Kidney (tissue), 14 donors: ENCODE results near the gene TSPAN3. TPM values are rescaled to one million over a fixed set of nuclear protein-coding genes. Genes with fewer than 3 reads are reported as not detected.
A peak's percentile ranks its signal among the peaks of the same experiment; 100 is the strongest.

Experiments used
- DNase-seq, 5 donors: peaks; one replicate each; pipeline ENCODE4 v3.0.0-alpha.2; 2013 to 2020
- FAIRE-seq: peaks from 2 replicates; lab custom pipeline; 2012; peaks lifted over from hg19 to GRCh38; lab: Jason Lieb, UNC
- H3K27ac ChIP-seq, 2 donors: one replicate each; pipeline ENCODE4 v1.7.0; 2013; ENCODE audit warnings: low read depth in 2 of 2, low read length in 2 of 2, inconsistent platforms in 1 of 2
- H3K27me3 ChIP-seq: one replicate; pipeline ENCODE4 v1.7.1; 2013; ENCODE audit warnings: low read length, inconsistent platforms; ENCODE audit not compliant: control insufficient read depth, insufficient read depth
- H3K36me3 ChIP-seq, 3 donors: one replicate each; pipeline versions ENCODE4 v1.7.0 to v1.7.1; 2013; ENCODE audit warnings: low read length in 3 of 3, control low read depth in 1 of 3, inconsistent platforms in 1 of 3; ENCODE audit not compliant: insufficient read depth in 3 of 3, control insufficient read depth in 2 of 3
- H3K4me1 ChIP-seq, 3 donors: one replicate each; pipeline versions ENCODE4 v1.7.0 to v1.7.1; 2013; ENCODE audit warnings: low read length in 3 of 3, inconsistent platforms in 1 of 3, low read depth in 1 of 3; ENCODE audit not compliant: control insufficient read depth in 2 of 3, insufficient read depth in 2 of 3
- H3K4me3 ChIP-seq, 3 donors: one replicate each; pipeline versions ENCODE4 v1.7.0 to v1.8.1; 2013; ENCODE audit warnings: low read length in 3 of 3, control low read depth in 1 of 3, inconsistent platforms in 1 of 3
- H3K9ac ChIP-seq, 3 donors: one replicate each; pipeline versions ENCODE4 v1.7.0 to v1.7.1; 2013; ENCODE audit warnings: low read length in 3 of 3, control low read depth in 1 of 3, inconsistent platforms in 1 of 3
- H3K9me3 ChIP-seq, 3 donors: one replicate each; pipeline versions ENCODE4 v1.7.0 to v1.7.1; 2013; ENCODE audit warnings: low read length in 3 of 3, control low read depth in 1 of 3, inconsistent platforms in 1 of 3; ENCODE audit not compliant: control insufficient read depth in 2 of 3, insufficient read depth in 1 of 3
- intact Hi-C: fragments of 100-400 bp; cut with DNase I; formaldehyde crosslinking; loops from one replicate; pipeline ENCODE4 v1.11.1; 2022
- polyA plus RNA-seq: library from polyadenylated mRNA; stranded (reverse); fragments of 350-450 nt; fragmentation: Illumina TruSeq; extraction: RNeasy Lipid Tissue Mini Kit (QIAGEN cat#74804); gene quantifications from one replicate; pipeline ENCODE4 v1.2.3, GENCODE V29; 2014; ENCODE audit warnings: low read depth, low replicate concordance; ENCODE audit not compliant: insufficient read depth
- total RNA-seq: library from RNA; stranded (reverse); fragmentation: NEBNext Ultra II Directional; extraction: Animal tissue kit (Norgen Biotek cat#: 25700); gene quantifications from one replicate; pipeline ENCODE4 v1.2.1, GENCODE V29; 2021
- TF ChIP-seq, protein P1 (sequence below): IDR thresholded peaks from 3 replicates; pipeline ENCODE4 v1.5.1; 2012; ENCODE audit warnings: mild to moderate bottlenecking, moderate library complexity, borderline replicate concordance; ENCODE audit not compliant: insufficient read depth; ENCODE audit errors: extremely low read depth
- donor health status: control.
- donor health status: control.
- donor health status: control.
- donor health status: control.
- donor health status: control.
- donor health status: DM: yes; HTN: yes; CAD: no.
- donor health status: Normal renal cell carcinoma (clear cell type).

The TSPAN3 gene
- total and polyA plus RNA-seq, 2 donors from 2014 or later = 245 to 273 TPM

GRCh38 chr15:77025941-77026411, 44.9 kb downstream of the TSPAN3 start:
- no peak overlapping the region for H3K27ac ChIP-seq

GRCh38 chr15:77025083-77025901, 45.6 kb downstream of the TSPAN3 start:
- TF ChIP-seq, protein P1, sequence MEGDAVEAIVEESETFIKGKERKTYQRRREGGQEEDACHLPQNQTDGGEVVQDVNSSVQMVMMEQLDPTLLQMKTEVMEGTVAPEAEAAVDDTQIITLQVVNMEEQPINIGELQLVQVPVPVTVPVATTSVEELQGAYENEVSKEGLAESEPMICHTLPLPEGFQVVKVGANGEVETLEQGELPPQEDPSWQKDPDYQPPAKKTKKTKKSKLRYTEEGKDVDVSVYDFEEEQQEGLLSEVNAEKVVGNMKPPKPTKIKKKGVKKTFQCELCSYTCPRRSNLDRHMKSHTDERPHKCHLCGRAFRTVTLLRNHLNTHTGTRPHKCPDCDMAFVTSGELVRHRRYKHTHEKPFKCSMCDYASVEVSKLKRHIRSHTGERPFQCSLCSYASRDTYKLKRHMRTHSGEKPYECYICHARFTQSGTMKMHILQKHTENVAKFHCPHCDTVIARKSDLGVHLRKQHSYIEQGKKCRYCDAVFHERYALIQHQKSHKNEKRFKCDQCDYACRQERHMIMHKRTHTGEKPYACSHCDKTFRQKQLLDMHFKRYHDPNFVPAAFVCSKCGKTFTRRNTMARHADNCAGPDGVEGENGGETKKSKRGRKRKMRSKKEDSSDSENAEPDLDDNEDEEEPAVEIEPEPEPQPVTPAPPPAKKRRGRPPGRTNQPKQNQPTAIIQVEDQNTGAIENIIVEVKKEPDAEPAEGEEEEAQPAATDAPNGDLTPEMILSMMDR = no peak
- Histone ChIP-seq H3K36me3 (no peaks in the 10 kb centered on the region), H3K4me3 (no peak overlapping the region), H3K4me1 (peaks cover 0 to 5% (median 0%) of the 10 kb centered on the region in 3 donors), H3K27ac (no peak overlapping the region), H3K9me3 (no peaks in the 10 kb centered on the region), H3K9ac (no peak overlapping the region), H3K27me3 (no peaks in the 10 kb centered on the region)
- FAIRE-seq = no peak
- no peak for DNase-seq
- intact Hi-C loops = no loop called here

More at GRCh38 chr15:77025941-77026411, 44.9 kb downstream of the TSPAN3 start:
- peaks cover 0 to 5% (median 0%) of the 10 kb centered on the region in 3 donors for H3K4me1 ChIP-seq
- TF ChIP-seq, protein P1 = no peak
- intact Hi-C loops = no loop called here
- H3K9ac ChIP-seq = no peak overlapping the region
- no peaks in the 10 kb centered on the region for H3K36me3 ChIP-seq
- DNase-seq = peak in 1 of 5 donors; percentile 28
- no peaks in the 10 kb centered on the region for H3K9me3 ChIP-seq
- H3K4me3 ChIP-seq = no peak overlapping the region
- H3K27me3 ChIP-seq = no peaks in the 10 kb centered on the region
- no peak for FAIRE-seq

- TF ChIP-seq, protein P1 = peak; percentile 84
- FAIRE-seq (no peak), DNase-seq (peak; percentile 61 to 86 (median 78))
These were observed 46.4 kb downstream of the TSPAN3 start for GRCh38 chr15:77024273-77025082.

More at GRCh38 chr15:77024273-77025082, 46.4 kb downstream of the TSPAN3 start:
- H3K4me1 ChIP-seq = peaks cover 0 to 5% (median 0%) of the 10 kb centered on the region in 3 donors
- no peaks in the 10 kb centered on the region for H3K36me3 ChIP-seq
- H3K27me3 ChIP-seq = no peaks in the 10 kb centered on the region
- no peak overlapping the region for H3K27ac ChIP-seq
- H3K9ac ChIP-seq = no peak overlapping the region
- no peaks in the 10 kb centered on the region for H3K9me3 ChIP-seq
- intact Hi-C loops = loop anchor here (5.0 kb wide), 1 partner anchor 518 kb away; no protein-coding TSS in a partner anchor
- no peak overlapping the region for H3K4me3 ChIP-seq
